K562 (cell line): ENCODE results near the gene AFDN. TPM values are rescaled to one million over a fixed set of nuclear protein-coding genes. Genes with fewer than 3 reads are reported as not detected.

Experiments
- ELK3 ChIP-seq: fragments of 450-650 bp; formaldehyde crosslinking; IDR thresholded peaks from 2 replicates; pipeline ENCODE4 v1.4.0; 2020; ENCODE audit warnings: mild to moderate bottlenecking
- ERF ChIP-seq: fragments of 450-650 bp; formaldehyde crosslinking; IDR thresholded peaks from 2 replicates; pipeline ENCODE4 v1.4.0; 2020; ENCODE audit warnings: mild to moderate bottlenecking, mixed read lengths
- HMGN3 ChIP-seq: IDR thresholded peaks from 2 replicates; pipeline ENCODE4 v1.6.1; 2011; ENCODE audit warnings: borderline replicate concordance, low read depth, mild to moderate bottlenecking, mixed read lengths, low read length; ENCODE audit not compliant: insufficient read length; ENCODE audit errors: extremely low read depth
- IFI16 ChIP-seq: fragments of 250-450 bp; sonication (Bioruptor Pico); IDR thresholded peaks from 2 replicates; pipeline ENCODE4 v2.1.2; 2022; ENCODE audit warnings: mild to moderate bottlenecking, inconsistent platforms
- KAT7 ChIP-seq: sonication (generic); formaldehyde crosslinking; IDR thresholded peaks from 2 replicates; pipeline ENCODE4 v1.8.0; 2022; ENCODE audit warnings: missing genetic modification reagents, mild to moderate bottlenecking, borderline replicate concordance
- KHSRP ChIP-seq: fragments of 450-650 bp; IDR thresholded peaks from 2 replicates; pipeline ENCODE4 v1.6.1; 2017
- MAZ ChIP-seq, 2 experiments: fragments of 450-650 bp in 1 of 2; sonication (generic) in 1 of 2; formaldehyde crosslinking; IDR thresholded peaks in 1 of 2; conservative IDR thresholded peaks in 1 of 2; 2 replicates each; pipeline versions ENCODE4 v1.4.0 to v1.5.0; 2020; ENCODE audit warnings: mild to moderate bottlenecking in 1 of 2, missing genetic modification reagents in 1 of 2
- NBN ChIP-seq: fragments of 450-650 bp; IDR thresholded peaks from 2 replicates; pipeline ENCODE4 v1.6.1; 2016; ENCODE audit warnings: low read depth, mild to moderate bottlenecking
- NCOA6 ChIP-seq: fragments of 450-650 bp; IDR thresholded peaks from 2 replicates; pipeline ENCODE4 v1.6.1; 2017; ENCODE audit warnings: mild to moderate bottlenecking
- NFE2 ChIP-seq: IDR thresholded peaks from 2 replicates; pipeline ENCODE4 v1.6.1; 2014; ENCODE audit warnings: antibody characterized with exemption, low read depth
- NFXL1 ChIP-seq: fragments of 450-650 bp; formaldehyde crosslinking; IDR thresholded peaks from 2 replicates; pipeline ENCODE4 v1.4.0; 2021; ENCODE audit warnings: mild to moderate bottlenecking
- PCBP1 ChIP-seq: fragments of 200-400 bp; formaldehyde crosslinking; IDR thresholded peaks from 2 replicates; pipeline ENCODE4 v1.6.1; 2018; ENCODE audit warnings: mild to moderate bottlenecking, low read depth, low read length; ENCODE audit not compliant: poor library complexity, severe bottlenecking
- PKNOX1 ChIP-seq: fragments of 450-650 bp; IDR thresholded peaks from 2 replicates; pipeline ENCODE4 v1.6.1; 2016
- SIRT6 ChIP-seq: IDR thresholded peaks from one replicate; pipeline ENCODE4 v1.6.1; 2012; ENCODE audit warnings: low read depth, mild to moderate bottlenecking, control low read depth, inconsistent platforms, low read length, moderate library complexity
- SRSF9 ChIP-seq: fragments of 200-400 bp; formaldehyde crosslinking; IDR thresholded peaks from 2 replicates; pipeline ENCODE4 v1.6.1; 2017; ENCODE audit warnings: low read depth, low read length, borderline replicate concordance
- TGIF2 ChIP-seq: sonication (generic); formaldehyde crosslinking; IDR thresholded peaks from 2 replicates; pipeline ENCODE4 v1.8.1; 2022; ENCODE audit warnings: mild to moderate bottlenecking, missing genetic modification reagents, moderate library complexity
- ZNF124 ChIP-seq: sonication (generic); formaldehyde crosslinking; IDR thresholded peaks from 2 replicates; pipeline ENCODE4 v1.8.1; 2022; ENCODE audit warnings: missing genetic modification reagents
- ZNF436 ChIP-seq: fragments of 250-450, 450-650 bp; sonication (Bioruptor Pico); formaldehyde crosslinking; IDR thresholded peaks from 2 replicates; pipeline ENCODE4 v1.7.0; 2020; ENCODE audit warnings: mild to moderate bottlenecking
- ZNF444 ChIP-seq: fragments of 250-450 bp; sonication (Bioruptor Pico); IDR thresholded peaks from 2 replicates; pipeline ENCODE4 v1.4.0; 2020; ENCODE audit warnings: mild to moderate bottlenecking, moderate library complexity
- polyA plus RNA-seq, 8 experiments: library from polyadenylated mRNA; depleted of rRNA in 4 of 8; stranded (reverse) in 5 of 8; unstranded in 3 of 8; fragments of >200 nt; fragmentation: Nextera tagmentation in 2 of 8; fragmentation: Illumina TruSeq in 1 of 8; extraction: Ambion mirVana in 2 of 8; extraction: Trizol in 1 of 8; gene quantifications; 2 replicates each; pipeline versions ENCODE4 v1.2.1 to v1.2.3, GENCODE V29; 2011 to 2014; ENCODE audit warnings: inconsistent platforms in 1 of 8, missing spikeins in 1 of 8
- total RNA-seq, 7 experiments: library from RNA; depleted of rRNA in 6 of 7; stranded (reverse); fragments of >200 nt in 6 of 7; fragmentation: Illumina TruSeq in 2 of 7; extraction: Trizol in 2 of 7; gene quantifications; 2 replicates each; pipeline versions ENCODE4 v1.2.1 to v1.2.3, GENCODE V29; 2011 to 2021; ENCODE audit warnings: low replicate concordance in 1 of 7
- TF ChIP-seq, protein P1 (sequence below): fragments of 250-450 bp; sonication (Bioruptor Pico); IDR thresholded peaks from 2 replicates; pipeline ENCODE4 v1.4.0; 2020; ENCODE audit warnings: mild to moderate bottlenecking, moderate library complexity
- TF ChIP-seq, protein P2 (sequence below): fragments of 200-800 bp; sonication (Bioruptor generic); IDR thresholded peaks from 2 replicates; pipeline ENCODE4 v1.6.1; 2017; ENCODE audit warnings: missing genetic modification characterization, missing compliant biosample characterization

The AFDN gene
- total and polyA plus RNA-seq, 9 of the 15 experiments (the other 6 are each of a cell fraction or from before 2014, with no cell fraction given), result 7.2 to 129 (median 105) TPM

- TF ChIP-seq ERF (0 out of 2 replicates have a peak, but pooled peaks have one; percentile 33), SRSF9 (no peak), NFXL1 (CRISPR knock-in tag) (no peak), NCOA6 (peak; percentile 88), PKNOX1 (no peak), SIRT6 (no peak), ELK3 (CRISPR knock-in tag) (no peak), KHSRP (no peak), MAZ (CRISPR knock-in tag; conservative IDR thresholded peaks at IDR 0.05 in 1 of 2, IDR thresholded peaks at IDR 0.05 in 1 of 2) (peak; percentile 48 to 73; a peak in 3 of 4 replicates), TGIF2 (CRISPR knock-in tag) (no peak), NBN (0 out of 2 replicates have a peak, but pooled peaks have one; percentile 21), IFI16 (no peak), ZNF436 (no peak), NFE2 (no peak), KAT7 (CRISPR knock-in tag) (peak; percentile 58; the same call in 1 of the 2 replicates), ZNF124 (CRISPR knock-in tag) (no peak), PCBP1 (peak; percentile 37), ZNF444 (no peak), HMGN3 (peak; percentile 63)
- TF ChIP-seq, protein P1, sequence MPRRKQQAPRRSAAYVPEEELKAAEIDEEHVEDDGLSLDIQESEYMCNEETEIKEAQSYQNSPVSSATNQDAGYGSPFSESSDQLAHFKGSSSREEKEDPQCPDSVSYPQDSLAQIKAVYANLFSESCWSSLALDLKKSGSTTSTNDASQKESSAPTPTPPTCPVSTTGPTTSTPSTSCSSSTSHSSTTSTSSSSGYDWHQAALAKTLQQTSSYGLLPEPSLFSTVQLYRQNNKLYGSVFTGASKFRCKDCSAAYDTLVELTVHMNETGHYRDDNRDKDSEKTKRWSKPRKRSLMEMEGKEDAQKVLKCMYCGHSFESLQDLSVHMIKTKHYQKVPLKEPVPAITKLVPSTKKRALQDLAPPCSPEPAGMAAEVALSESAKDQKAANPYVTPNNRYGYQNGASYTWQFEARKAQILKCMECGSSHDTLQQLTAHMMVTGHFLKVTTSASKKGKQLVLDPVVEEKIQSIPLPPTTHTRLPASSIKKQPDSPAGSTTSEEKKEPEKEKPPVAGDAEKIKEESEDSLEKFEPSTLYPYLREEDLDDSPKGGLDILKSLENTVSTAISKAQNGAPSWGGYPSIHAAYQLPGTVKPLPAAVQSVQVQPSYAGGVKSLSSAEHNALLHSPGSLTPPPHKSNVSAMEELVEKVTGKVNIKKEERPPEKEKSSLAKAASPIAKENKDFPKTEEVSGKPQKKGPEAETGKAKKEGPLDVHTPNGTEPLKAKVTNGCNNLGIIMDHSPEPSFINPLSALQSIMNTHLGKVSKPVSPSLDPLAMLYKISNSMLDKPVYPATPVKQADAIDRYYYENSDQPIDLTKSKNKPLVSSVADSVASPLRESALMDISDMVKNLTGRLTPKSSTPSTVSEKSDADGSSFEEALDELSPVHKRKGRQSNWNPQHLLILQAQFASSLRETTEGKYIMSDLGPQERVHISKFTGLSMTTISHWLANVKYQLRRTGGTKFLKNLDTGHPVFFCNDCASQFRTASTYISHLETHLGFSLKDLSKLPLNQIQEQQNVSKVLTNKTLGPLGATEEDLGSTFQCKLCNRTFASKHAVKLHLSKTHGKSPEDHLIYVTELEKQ (CRISPR knock-in tag), result no peak
- TF ChIP-seq, protein P2, sequence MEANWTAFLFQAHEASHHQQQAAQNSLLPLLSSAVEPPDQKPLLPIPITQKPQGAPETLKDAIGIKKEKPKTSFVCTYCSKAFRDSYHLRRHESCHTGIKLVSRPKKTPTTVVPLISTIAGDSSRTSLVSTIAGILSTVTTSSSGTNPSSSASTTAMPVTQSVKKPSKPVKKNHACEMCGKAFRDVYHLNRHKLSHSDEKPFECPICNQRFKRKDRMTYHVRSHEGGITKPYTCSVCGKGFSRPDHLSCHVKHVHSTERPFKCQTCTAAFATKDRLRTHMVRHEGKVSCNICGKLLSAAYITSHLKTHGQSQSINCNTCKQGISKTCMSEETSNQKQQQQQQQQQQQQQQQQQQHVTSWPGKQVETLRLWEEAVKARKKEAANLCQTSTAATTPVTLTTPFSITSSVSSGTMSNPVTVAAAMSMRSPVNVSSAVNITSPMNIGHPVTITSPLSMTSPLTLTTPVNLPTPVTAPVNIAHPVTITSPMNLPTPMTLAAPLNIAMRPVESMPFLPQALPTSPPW (CRISPR knock-in tag), result peak; percentile 83; the same call in 1 of the 2 replicates
Measured at GRCh38 chr6:167826230-167826895, 348 bp upstream of the AFDN start (continued).
